Heart right ventricle (tissue), 16 donors: Measurements from ENCODE around the gene CYB561A3. TPM values are rescaled to one million over a fixed set of nuclear protein-coding genes. Genes with fewer than 3 reads are reported as not detected.

ENCODE experiments used
- ATAC-seq, 8 donors: fragments of 200-7000 bp; cut with Tn5 transposase; one replicate each; pipeline ENCODE4 v1.9.1; 2020; ENCODE audit warnings: mild to moderate bottlenecking in 8 of 8, moderate library complexity in 8 of 8, moderate number of reproducible peaks in 1 of 8
- DNase-seq, 2 donors: peaks; one replicate each; pipeline ENCODE4 v3.0.0-alpha.2; 2020
- H3K27ac ChIP-seq, 10 donors: fragments of 200-600 bp; sonication (generic) in 2 of 10; one replicate each; pipeline versions ENCODE4 v1.5.0 to v1.8.0; 2020 to 2022; ENCODE audit warnings: mild to moderate bottlenecking in 3 of 10
- H3K27me3 ChIP-seq, 7 donors: fragments of 200-600 bp; one replicate each; pipeline ENCODE4 v1.8.0; 2021 to 2022; ENCODE audit warnings: mild to moderate bottlenecking in 2 of 7
- H3K36me3 ChIP-seq, 9 donors: fragments of 200-600 bp; sonication (generic) in 1 of 9; one replicate each; pipeline versions ENCODE4 v1.5.0 to v1.8.0; 2020 to 2022; ENCODE audit warnings: mild to moderate bottlenecking in 2 of 9
- H3K4me1 ChIP-seq, 9 donors: fragments of 200-600 bp; sonication (generic) in 1 of 9; one replicate each; pipeline versions ENCODE4 v1.5.0 to v1.8.0; 2020 to 2022; ENCODE audit warnings: mild to moderate bottlenecking in 4 of 9
- H3K4me3 ChIP-seq, 10 donors: fragments of 200-600 bp; sonication (generic) in 2 of 10; one replicate each; pipeline versions ENCODE4 v1.5.0 to v1.8.0; 2020 to 2022; ENCODE audit warnings: mild to moderate bottlenecking in 7 of 10, moderate library complexity in 2 of 10
- H3K9me3 ChIP-seq, 11 donors: fragments of 200-600 bp in 10 of 11; sonication (generic) in 2 of 11; one replicate each; pipeline versions ENCODE4 v1.5.0 to v1.8.0; 2013 to 2022; ENCODE audit warnings: mild to moderate bottlenecking in 2 of 11, control low read depth in 1 of 11, moderate library complexity in 1 of 11
- WGBS, 2 donors: extraction: QIAGEN DNeasy Blood & Tissue Kit; methylation state at CpG; one replicate each; pipeline ENCODE4 v1.1.7; 2013; ENCODE audit warnings: inconsistent platforms in 1 of 2; 5-methylcytosine and 5-hydroxymethylcytosine counted together
- intact Hi-C, 10 donors: fragments of 100-400 bp; cut with DNase I; formaldehyde crosslinking; loops; one replicate each; pipeline versions ENCODE4 v1.11.1 to v1.14.2; 2022
- polyA plus RNA-seq, 2 donors: library from polyadenylated mRNA; stranded (reverse); fragments of 200-250 nt; gene quantifications; one replicate each; pipeline ENCODE4 v1.2.3, GENCODE V29; 2013
- total RNA-seq, 10 donors: library from RNA; stranded (reverse); fragmentation: NEBNext Ultra II Directional in 3 of 10; extraction: Animal tissue kit (Norgen Biotek cat#: 25700) in 3 of 10; gene quantifications; one replicate each; pipeline versions ENCODE4 v1.2.1 to v1.2.4, GENCODE V29; 2021 to 2023
- TF ChIP-seq, protein P1 (sequence below), 9 donors: fragments of 200-600 bp; sonication (generic) in 2 of 9; IDR thresholded peaks; one replicate each; pipeline versions ENCODE4 v1.5.0 to v1.8.0; 2021 to 2022; ENCODE audit warnings: antibody characterized with exemption in 9 of 9, mild to moderate bottlenecking in 5 of 9, moderate library complexity in 1 of 9
- donor health status: Arrhythmogenic right ventricular cardiomyopathy.
- donor health status: ischemic (EF 13 %, LVEDD 7.1; RV severe dilation, severe dysfunction).
- donor health status: healthy with polysubstance abuse.
- donor health status: DM: no; HTN: yes; CAD: no.
- donor health status: DM: no; HTN: no; CAD: no.
- donor health status: ischemic (EF 25% LVEDD 6.9; RV normal size, moderate dysfunction).
- donor health status: ischemic (EF 25% LVEDD 5.7; RV mildly dilated, moderate dysfunction).
- donor health status: healthy.
- donor health status: DM: yes; HTN: yes; CAD: no.
- donor health status: Ischemic cardiomyopathy.
- donor health status: ischemic (EF 35%, LVEDD 5.7; RV mildly dilated, moderate dysfunction).
- donor health status: nonischemic (EF 11% LVEDD 7.7; RV severe dilation, severe dysfunction).
- donor health status: DM: yes; HTN: yes; CAD: no.
- donor health status: PGD.
- donor health status: ischemic (EF 29% LVEDD 5.4; RV normal size, mild dysfunction).
- donor health status: nonischemic (EF 23%, LVEDD 6.1; RV moderate dilation, normal function).

Gene CYB561A3
- total and polyA plus RNA-seq, 12 donors, result 6.0 to 18.6 (median 10.5) TPM

DNA sequence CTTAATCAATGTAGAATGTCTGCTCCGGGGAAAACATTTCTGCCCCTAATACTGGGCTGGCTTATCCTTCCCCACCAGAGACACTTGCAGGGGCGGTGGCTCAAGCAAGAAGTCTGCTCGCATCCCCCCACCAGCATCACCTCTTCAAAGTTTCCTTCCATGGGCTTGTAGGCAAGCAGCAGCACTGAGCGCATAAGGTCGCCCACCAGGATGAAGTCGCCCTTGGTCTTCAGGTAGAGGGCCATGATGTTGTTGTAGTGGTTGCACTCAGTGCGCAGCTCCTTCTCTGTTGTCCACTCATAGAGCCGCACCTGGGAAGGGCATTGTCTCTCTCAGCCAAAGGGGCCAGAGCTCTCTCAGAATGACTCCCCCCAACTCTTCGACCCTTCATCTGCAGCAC, 58.0 kb downstream of the CYB561A3 start:
- TF ChIP-seq, protein P1, sequence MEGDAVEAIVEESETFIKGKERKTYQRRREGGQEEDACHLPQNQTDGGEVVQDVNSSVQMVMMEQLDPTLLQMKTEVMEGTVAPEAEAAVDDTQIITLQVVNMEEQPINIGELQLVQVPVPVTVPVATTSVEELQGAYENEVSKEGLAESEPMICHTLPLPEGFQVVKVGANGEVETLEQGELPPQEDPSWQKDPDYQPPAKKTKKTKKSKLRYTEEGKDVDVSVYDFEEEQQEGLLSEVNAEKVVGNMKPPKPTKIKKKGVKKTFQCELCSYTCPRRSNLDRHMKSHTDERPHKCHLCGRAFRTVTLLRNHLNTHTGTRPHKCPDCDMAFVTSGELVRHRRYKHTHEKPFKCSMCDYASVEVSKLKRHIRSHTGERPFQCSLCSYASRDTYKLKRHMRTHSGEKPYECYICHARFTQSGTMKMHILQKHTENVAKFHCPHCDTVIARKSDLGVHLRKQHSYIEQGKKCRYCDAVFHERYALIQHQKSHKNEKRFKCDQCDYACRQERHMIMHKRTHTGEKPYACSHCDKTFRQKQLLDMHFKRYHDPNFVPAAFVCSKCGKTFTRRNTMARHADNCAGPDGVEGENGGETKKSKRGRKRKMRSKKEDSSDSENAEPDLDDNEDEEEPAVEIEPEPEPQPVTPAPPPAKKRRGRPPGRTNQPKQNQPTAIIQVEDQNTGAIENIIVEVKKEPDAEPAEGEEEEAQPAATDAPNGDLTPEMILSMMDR (IDR thresholded peaks at IDR 0.05), result no peak
- H3K27me3 ChIP-seq, result no peaks in the 10 kb centered on the region
- H3K4me3 ChIP-seq, result no peak overlapping the region
- peak in 1 of 8 donors; percentile 11 for ATAC-seq
- intact Hi-C loops, result no loop called here
- DNase-seq, result no peak
- 96% methylated on average over 9 of the region's 9 CpGs for WGBS, 2 donors
- H3K4me1 ChIP-seq, result peaks cover 0 to 3% (median 0%) of the 10 kb centered on the region in 9 donors
- H3K27ac ChIP-seq, result no peak overlapping the region
- peaks cover 0 to 100% (median 78%) of the 10 kb centered on the region in 9 donors for H3K36me3 ChIP-seq
- no peaks in the 10 kb centered on the region for H3K9me3 ChIP-seq

GRCh38 chr11:61302550-61302949, 59.1 kb downstream of the CYB561A3 start:
- DNase-seq (no peak), ATAC-seq (no peak)
- Histone ChIP-seq H3K27ac (no peak overlapping the region), H3K27me3 (no peaks in the 10 kb centered on the region), H3K4me1 (peaks cover 0 to 15% (median 10%) of the 10 kb centered on the region in 9 donors), H3K36me3 (peaks cover 0 to 98% (median 67%) of the 10 kb centered on the region in 9 donors), H3K9me3 (no peaks in the 10 kb centered on the region), H3K4me3 (no peak overlapping the region)
- WGBS, 2 donors, result 90 to 91% methylated on average over 13 of the region's 13 CpGs
- TF ChIP-seq, protein P1 (IDR thresholded peaks at IDR 0.05), result no peak
- intact Hi-C loops, result no loop called here

Other genes with a start within 250 kb of the CYB561A3 start
- gene VPS37C, start 200.5 kb downstream of the CYB561A3 start, total RNA-seq, result 10 to 100 TPM; 10.6 to 21.8 (median 15.5) TPM
- gene VPS37C, start 200.5 kb downstream of the CYB561A3 start, polyA plus RNA-seq, result 10 to 100 TPM in 1 of 2 donors, 1 to 10 TPM in 1; 7.7 to 18.6 TPM
- under 1 TPM in 4 of 10 donors, not detected in 6; 0.18 to 0.92 (median 0.45) TPM for gene PGA3, start 158.4 kb downstream of the CYB561A3 start, total RNA-seq
- gene PGA3, start 158.4 kb downstream of the CYB561A3 start, polyA plus RNA-seq, result 1 to 10 TPM; 1.0 to 3.4 TPM
- gene PGA4, start 139.5 kb downstream of the CYB561A3 start, total RNA-seq, result 1 to 10 TPM in 2 of 10 donors, under 1 TPM in 1, not detected in 7; 0.76 to 2.6 (median 2.6) TPM
- 1 to 10 TPM in 1 of 2 donors, not detected in 1; 1.7 TPM for gene PGA4, start 139.5 kb downstream of the CYB561A3 start, polyA plus RNA-seq
- under 1 TPM in 4 of 10 donors, not detected in 6; 0.30 to 0.93 (median 0.60) TPM for gene PGA5, start 120.7 kb downstream of the CYB561A3 start, total RNA-seq
- under 1 TPM; 0.14 to 0.66 TPM for gene PGA5, start 120.7 kb downstream of the CYB561A3 start, polyA plus RNA-seq
- gene VWCE, start 66.6 kb downstream of the CYB561A3 start, total RNA-seq, result 1 to 10 TPM in 4 of 10 donors, under 1 TPM in 6; 0.47 to 2.2 (median 0.89) TPM
- 1 to 10 TPM in 1 of 2 donors, under 1 TPM in 1; 0.42 to 1.2 TPM for gene VWCE, start 66.6 kb downstream of the CYB561A3 start, polyA plus RNA-seq
- 100 to 1,000 TPM; 101 to 147 (median 129) TPM for gene DDB1, start 28.8 kb downstream of the CYB561A3 start, total RNA-seq
- gene DDB1, start 28.8 kb downstream of the CYB561A3 start, polyA plus RNA-seq, result 100 to 1,000 TPM in 1 of 2 donors, 10 to 100 TPM in 1; 59.0 to 147 TPM
- gene TKFC, start 28.7 kb downstream of the CYB561A3 start, total RNA-seq, result 10 to 100 TPM; 13.9 to 26.1 (median 20.9) TPM
- 10 to 100 TPM; 11.8 to 12.1 TPM for gene TKFC, start 28.7 kb downstream of the CYB561A3 start, polyA plus RNA-seq
- gene TMEM138, start 492 bp upstream of the CYB561A3 start, total RNA-seq, result 10 to 100 TPM; 14.4 to 25.9 (median 17.6) TPM
- gene TMEM138, start 492 bp upstream of the CYB561A3 start, polyA plus RNA-seq, result 10 to 100 TPM; 28.0 to 35.3 TPM
- 1 to 10 TPM; 2.9 to 6.8 (median 4.1) TPM for gene TMEM216, start 30.7 kb upstream of the CYB561A3 start, total RNA-seq
- gene TMEM216, start 30.7 kb upstream of the CYB561A3 start, polyA plus RNA-seq, result 1 to 10 TPM; 6.3 to 8.3 TPM
- 10 to 100 TPM; 37.7 to 51.8 (median 43.3) TPM for gene CPSF7, start 68.1 kb upstream of the CYB561A3 start, total RNA-seq
- 10 to 100 TPM; 22.3 to 43.8 TPM for gene CPSF7, start 68.1 kb upstream of the CYB561A3 start, polyA plus RNA-seq
- 10 to 100 TPM; 24.4 to 39.9 (median 32.7) TPM for gene SDHAF2, start 68.2 kb upstream of the CYB561A3 start, total RNA-seq
- gene SDHAF2, start 68.2 kb upstream of the CYB561A3 start, polyA plus RNA-seq, result 10 to 100 TPM; 43.4 to 56.1 TPM
- 1 to 10 TPM in 3 of 10 donors, under 1 TPM in 6, not detected in 1; 0.33 to 2.6 (median 0.70) TPM for gene LRRC10B, start 146.9 kb upstream of the CYB561A3 start, total RNA-seq
- gene LRRC10B, start 146.9 kb upstream of the CYB561A3 start, polyA plus RNA-seq, result 1 to 10 TPM in 1 of 2 donors, under 1 TPM in 1; 0.59 to 2.6 TPM
- gene SYT7, start 219.2 kb upstream of the CYB561A3 start, total RNA-seq, result 10 to 100 TPM; 11.5 to 26.1 (median 18.7) TPM
- gene SYT7, start 219.2 kb upstream of the CYB561A3 start, polyA plus RNA-seq, result 10 to 100 TPM; 17.1 to 19.4 TPM